ENCODE results near the gene NAA40.

Gene NAA40

GRCh38 chr11:63933459-63933858, 5.3 kb upstream of the NAA40 start:
- no peak overlapping the region for H3K4me2 ChIP-seq (ENCODE audit: insufficient read depth, low read length)
- no peaks in the 10 kb centered on the region for H4K20me1 ChIP-seq (ENCODE audit: insufficient read depth, low read length)
- H3K27me3 ChIP-seq (ENCODE audit: insufficient read depth, low read length, poor library complexity), result no peaks in the 10 kb centered on the region
- TF ChIP-seq CTCF (IDR thresholded peaks at IDR 0.05; ENCODE audit: borderline replicate concordance, extremely low read depth, low read length, poor library complexity, severe bottlenecking), result no peak
- TF ChIP-seq EZH2 (IDR thresholded peaks at IDR 0.05; ENCODE audit: borderline replicate concordance, low read depth, low read length, severe bottlenecking), result no peak
- no peak overlapping the region for H3K4me3 ChIP-seq (ENCODE audit: low read depth in 1 of 2, low read length in 2 of 2)
- H3K36me3 ChIP-seq (ENCODE audit: insufficient read depth, low read length), result no peaks in the 10 kb centered on the region
- DNase-seq (no peak), ATAC-seq (ENCODE audit: insufficient read depth, low read depth) (no peak)
- H3K4me1 ChIP-seq (ENCODE audit: insufficient read depth, low read length), result peaks cover 7% of the 10 kb centered on the region
- no peak overlapping the region for H3K27ac ChIP-seq (ENCODE audit: low read length)
- H3K9ac ChIP-seq (ENCODE audit: low read depth, low read length), result no peak overlapping the region
- H2AFZ ChIP-seq (ENCODE audit: low read depth, low read length), result no peak overlapping the region
- no peaks in the 10 kb centered on the region for H3K9me3 ChIP-seq (ENCODE audit: insufficient read depth, low read length, severe bottlenecking)
- no peaks in the 10 kb centered on the region for H3K79me2 ChIP-seq (ENCODE audit: insufficient read depth, low read length)

GRCh38 chr11:63937713-63938478, 906 bp upstream of the NAA40 start:
- DNase-seq, result no peak
- H4K20me1 ChIP-seq (ENCODE audit: insufficient read depth, low read length), result peaks cover 7% of the 10 kb centered on the region; the same call in 1 of the 2 replicates
- peak overlapping the region in 1 of 2 experiments; percentile 98; a peak in 3 of 4 replicates for H3K4me3 ChIP-seq (ENCODE audit: low read depth in 1 of 2, low read length in 2 of 2)
- H3K27ac ChIP-seq (ENCODE audit: low read length), result peak overlapping the region; percentile 54; the same call in 1 of the 2 replicates
- peak overlapping the region; percentile 83 for H3K4me2 ChIP-seq (ENCODE audit: insufficient read depth, low read length)
- peak; percentile 5; the same call in 2 of the 3 replicates for ATAC-seq (ENCODE audit: insufficient read depth, low read depth)
- peak overlapping the region; percentile 89 for H3K9ac ChIP-seq (ENCODE audit: low read depth, low read length)
- H3K4me1 ChIP-seq (ENCODE audit: insufficient read depth, low read length), result peaks cover 32% of the 10 kb centered on the region
- TF ChIP-seq CTCF (IDR thresholded peaks at IDR 0.05; ENCODE audit: borderline replicate concordance, extremely low read depth, low read length, poor library complexity, severe bottlenecking) (no peak), EZH2 (IDR thresholded peaks at IDR 0.05; ENCODE audit: borderline replicate concordance, low read depth, low read length, severe bottlenecking) (no peak)
- peak overlapping the region; percentile 90 for H2AFZ ChIP-seq (ENCODE audit: low read depth, low read length)
- no peaks in the 10 kb centered on the region for H3K27me3 ChIP-seq (ENCODE audit: insufficient read depth, low read length, poor library complexity)
- no peaks in the 10 kb centered on the region for H3K9me3 ChIP-seq (ENCODE audit: insufficient read depth, low read length, severe bottlenecking)
- peaks cover 11% of the 10 kb centered on the region for H3K36me3 ChIP-seq (ENCODE audit: insufficient read depth, low read length)
- peaks cover 41% of the 10 kb centered on the region for H3K79me2 ChIP-seq (ENCODE audit: insufficient read depth, low read length)

GRCh38 chr11:63939397-63939891, 642 bp downstream of the NAA40 start:
- Histone ChIP-seq H3K36me3 (ENCODE audit: insufficient read depth, low read length) (peaks cover 15% of the 10 kb centered on the region), H2AFZ (ENCODE audit: low read depth, low read length) (peak overlapping the region; percentile 96), H3K9me3 (ENCODE audit: insufficient read depth, low read length, severe bottlenecking) (no peaks in the 10 kb centered on the region), H3K4me2 (ENCODE audit: insufficient read depth, low read length) (peak overlapping the region; percentile 83), H3K4me3 (ENCODE audit: low read depth in 1 of 2, low read length in 2 of 2) (peak overlapping the region; percentile 98), H3K9ac (ENCODE audit: low read depth, low read length) (peak overlapping the region; percentile 89), H3K27me3 (ENCODE audit: insufficient read depth, low read length, poor library complexity) (no peaks in the 10 kb centered on the region), H3K27ac (ENCODE audit: low read length) (peak overlapping the region; percentile 93), H4K20me1 (ENCODE audit: insufficient read depth, low read length) (peaks cover 17% of the 10 kb centered on the region; the same call in 1 of the 2 replicates), H3K79me2 (ENCODE audit: insufficient read depth, low read length) (peaks cover 56% of the 10 kb centered on the region), H3K4me1 (ENCODE audit: insufficient read depth, low read length) (peaks cover 32% of the 10 kb centered on the region)
- ATAC-seq (ENCODE audit: insufficient read depth, low read depth), result no peak
- DNase-seq, result no peak
- TF ChIP-seq CTCF (IDR thresholded peaks at IDR 0.05; ENCODE audit: borderline replicate concordance, extremely low read depth, low read length, poor library complexity, severe bottlenecking), result no peak
- TF ChIP-seq EZH2 (IDR thresholded peaks at IDR 0.05; ENCODE audit: borderline replicate concordance, low read depth, low read length, severe bottlenecking), result no peak
